ENCODE results near the gene SRP14. TPM values are rescaled to one million over a fixed set of nuclear protein-coding genes. Genes with fewer than 3 reads are reported as not detected.

The SRP14 gene
- total RNA-seq, 1 experiment from 2014 or later: 168 TPM

DNA sequence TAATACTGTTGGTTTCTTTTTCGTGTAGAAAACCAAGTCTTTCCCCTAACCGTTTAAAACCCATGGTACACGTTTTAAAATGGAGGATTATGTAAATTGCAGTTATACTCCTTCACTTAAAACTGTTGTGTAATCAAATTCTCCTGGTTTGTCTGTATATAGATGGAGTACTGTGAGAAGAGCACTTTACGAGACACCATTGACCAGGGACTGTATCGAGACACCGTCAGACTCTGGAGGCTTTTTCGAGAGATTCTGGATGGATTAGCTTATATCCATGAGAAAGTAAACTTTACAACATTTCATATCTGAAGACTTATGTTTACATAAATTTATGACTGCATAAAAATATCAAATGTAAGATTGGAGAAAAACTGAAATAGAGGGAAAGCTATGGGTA lies 51.2 kb downstream of the SRP14 start:
- no peak overlapping the region for H3K4me3 ChIP-seq (replicated peaks in 1 of 2; ENCODE audit: low read depth in 1 of 2, low read length in 2 of 2)
- H3K4me2 ChIP-seq (ENCODE audit: low read length): no peak overlapping the region
- no TSS peak for BruUV-seq (replicated peaks)
- H3K79me2 ChIP-seq (ENCODE audit: insufficient read depth, low read length): no peaks in the 10 kb centered on the region
- no peaks in the 10 kb centered on the region for H3K9me2 ChIP-seq (ENCODE audit: insufficient read depth)
- TF ChIP-seq YY1 (IDR thresholded peaks at IDR 0.05; ENCODE audit: extremely low read depth, insufficient replicate concordance, low read depth, low read length) (no peak), SRF (IDR thresholded peaks at IDR 0.05; ENCODE audit: low read depth) (no peak), ZFX (IDR thresholded peaks at IDR 0.05) (no peak), CEBPB (IDR thresholded peaks at IDR 0.05; ENCODE audit: low read depth) (no peak), TCF7L2 (IDR thresholded peaks at IDR 0.05; ENCODE audit: borderline replicate concordance, extremely low read depth, insufficient read depth, insufficient read length) (no peak), CBX3 (IDR thresholded peaks at IDR 0.05; ENCODE audit: low read depth) (no peak), POLR2A (IDR thresholded peaks at IDR 0.05; ENCODE audit: borderline replicate concordance, extremely low read depth, insufficient read depth, insufficient read length) (no peak), EZH2phosphoT487 (IDR thresholded peaks at IDR 0.05; ENCODE audit: borderline replicate concordance) (no peak), JUND (IDR thresholded peaks at IDR 0.05) (no peak), SP1 (IDR thresholded peaks at IDR 0.05; ENCODE audit: low read depth) (no peak)
- TF ChIP-seq, protein P1, sequence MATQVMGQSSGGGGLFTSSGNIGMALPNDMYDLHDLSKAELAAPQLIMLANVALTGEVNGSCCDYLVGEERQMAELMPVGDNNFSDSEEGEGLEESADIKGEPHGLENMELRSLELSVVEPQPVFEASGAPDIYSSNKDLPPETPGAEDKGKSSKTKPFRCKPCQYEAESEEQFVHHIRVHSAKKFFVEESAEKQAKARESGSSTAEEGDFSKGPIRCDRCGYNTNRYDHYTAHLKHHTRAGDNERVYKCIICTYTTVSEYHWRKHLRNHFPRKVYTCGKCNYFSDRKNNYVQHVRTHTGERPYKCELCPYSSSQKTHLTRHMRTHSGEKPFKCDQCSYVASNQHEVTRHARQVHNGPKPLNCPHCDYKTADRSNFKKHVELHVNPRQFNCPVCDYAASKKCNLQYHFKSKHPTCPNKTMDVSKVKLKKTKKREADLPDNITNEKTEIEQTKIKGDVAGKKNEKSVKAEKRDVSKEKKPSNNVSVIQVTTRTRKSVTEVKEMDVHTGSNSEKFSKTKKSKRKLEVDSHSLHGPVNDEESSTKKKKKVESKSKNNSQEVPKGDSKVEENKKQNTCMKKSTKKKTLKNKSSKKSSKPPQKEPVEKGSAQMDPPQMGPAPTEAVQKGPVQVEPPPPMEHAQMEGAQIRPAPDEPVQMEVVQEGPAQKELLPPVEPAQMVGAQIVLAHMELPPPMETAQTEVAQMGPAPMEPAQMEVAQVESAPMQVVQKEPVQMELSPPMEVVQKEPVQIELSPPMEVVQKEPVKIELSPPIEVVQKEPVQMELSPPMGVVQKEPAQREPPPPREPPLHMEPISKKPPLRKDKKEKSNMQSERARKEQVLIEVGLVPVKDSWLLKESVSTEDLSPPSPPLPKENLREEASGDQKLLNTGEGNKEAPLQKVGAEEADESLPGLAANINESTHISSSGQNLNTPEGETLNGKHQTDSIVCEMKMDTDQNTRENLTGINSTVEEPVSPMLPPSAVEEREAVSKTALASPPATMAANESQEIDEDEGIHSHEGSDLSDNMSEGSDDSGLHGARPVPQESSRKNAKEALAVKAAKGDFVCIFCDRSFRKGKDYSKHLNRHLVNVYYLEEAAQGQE (IDR thresholded peaks at IDR 0.05; ENCODE audit: low read depth): no peak
- TF ChIP-seq, protein P2, sequence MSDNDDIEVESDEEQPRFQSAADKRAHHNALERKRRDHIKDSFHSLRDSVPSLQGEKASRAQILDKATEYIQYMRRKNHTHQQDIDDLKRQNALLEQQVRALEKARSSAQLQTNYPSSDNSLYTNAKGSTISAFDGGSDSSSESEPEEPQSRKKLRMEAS (IDR thresholded peaks at IDR 0.05): no peak
- TF ChIP-seq, protein P3, sequence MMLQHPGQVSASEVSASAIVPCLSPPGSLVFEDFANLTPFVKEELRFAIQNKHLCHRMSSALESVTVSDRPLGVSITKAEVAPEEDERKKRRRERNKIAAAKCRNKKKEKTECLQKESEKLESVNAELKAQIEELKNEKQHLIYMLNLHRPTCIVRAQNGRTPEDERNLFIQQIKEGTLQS (IDR thresholded peaks at IDR 0.05): no peak
- TF ChIP-seq, protein P4, sequence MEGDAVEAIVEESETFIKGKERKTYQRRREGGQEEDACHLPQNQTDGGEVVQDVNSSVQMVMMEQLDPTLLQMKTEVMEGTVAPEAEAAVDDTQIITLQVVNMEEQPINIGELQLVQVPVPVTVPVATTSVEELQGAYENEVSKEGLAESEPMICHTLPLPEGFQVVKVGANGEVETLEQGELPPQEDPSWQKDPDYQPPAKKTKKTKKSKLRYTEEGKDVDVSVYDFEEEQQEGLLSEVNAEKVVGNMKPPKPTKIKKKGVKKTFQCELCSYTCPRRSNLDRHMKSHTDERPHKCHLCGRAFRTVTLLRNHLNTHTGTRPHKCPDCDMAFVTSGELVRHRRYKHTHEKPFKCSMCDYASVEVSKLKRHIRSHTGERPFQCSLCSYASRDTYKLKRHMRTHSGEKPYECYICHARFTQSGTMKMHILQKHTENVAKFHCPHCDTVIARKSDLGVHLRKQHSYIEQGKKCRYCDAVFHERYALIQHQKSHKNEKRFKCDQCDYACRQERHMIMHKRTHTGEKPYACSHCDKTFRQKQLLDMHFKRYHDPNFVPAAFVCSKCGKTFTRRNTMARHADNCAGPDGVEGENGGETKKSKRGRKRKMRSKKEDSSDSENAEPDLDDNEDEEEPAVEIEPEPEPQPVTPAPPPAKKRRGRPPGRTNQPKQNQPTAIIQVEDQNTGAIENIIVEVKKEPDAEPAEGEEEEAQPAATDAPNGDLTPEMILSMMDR (IDR thresholded peaks at IDR 0.05 in 2 of 3, conservative IDR thresholded peaks at IDR 0.05 in 1 of 3; ENCODE audit: borderline replicate concordance in 1 of 3, insufficient read depth in 1 of 3, low read depth in 2 of 3, low read length in 2 of 3): no peak
- TF ChIP-seq, protein P5, sequence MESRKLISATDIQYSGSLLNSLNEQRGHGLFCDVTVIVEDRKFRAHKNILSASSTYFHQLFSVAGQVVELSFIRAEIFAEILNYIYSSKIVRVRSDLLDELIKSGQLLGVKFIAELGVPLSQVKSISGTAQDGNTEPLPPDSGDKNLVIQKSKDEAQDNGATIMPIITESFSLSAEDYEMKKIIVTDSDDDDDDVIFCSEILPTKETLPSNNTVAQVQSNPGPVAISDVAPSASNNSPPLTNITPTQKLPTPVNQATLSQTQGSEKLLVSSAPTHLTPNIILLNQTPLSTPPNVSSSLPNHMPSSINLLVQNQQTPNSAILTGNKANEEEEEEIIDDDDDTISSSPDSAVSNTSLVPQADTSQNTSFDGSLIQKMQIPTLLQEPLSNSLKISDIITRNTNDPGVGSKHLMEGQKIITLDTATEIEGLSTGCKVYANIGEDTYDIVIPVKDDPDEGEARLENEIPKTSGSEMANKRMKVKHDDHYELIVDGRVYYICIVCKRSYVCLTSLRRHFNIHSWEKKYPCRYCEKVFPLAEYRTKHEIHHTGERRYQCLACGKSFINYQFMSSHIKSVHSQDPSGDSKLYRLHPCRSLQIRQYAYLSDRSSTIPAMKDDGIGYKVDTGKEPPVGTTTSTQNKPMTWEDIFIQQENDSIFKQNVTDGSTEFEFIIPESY (IDR thresholded peaks at IDR 0.05; ENCODE audit: extremely low read depth, insufficient replicate concordance, low read length): no peak
- peaks cover 26% of the 10 kb centered on the region in 2 experiments for H3K36me3 ChIP-seq (ENCODE audit: control insufficient read depth in 1 of 2, insufficient read depth in 2 of 2, low read length in 2 of 2)
- H3K27me3 ChIP-seq (ENCODE audit: insufficient read depth, low read length): no peaks in the 10 kb centered on the region
- H3K4me1 ChIP-seq (ENCODE audit: control insufficient read depth in 1 of 2, insufficient read depth in 2 of 2, low read length in 2 of 2): no peaks in the 10 kb centered on the region
- H2AFZ ChIP-seq (ENCODE audit: low read depth, low read length, poor library complexity, severe bottlenecking): no peak overlapping the region
- no peaks in the 10 kb centered on the region for H3K9me3 ChIP-seq (ENCODE audit: control insufficient read depth in 1 of 2, insufficient read depth in 1 of 2, low read depth in 1 of 2, low read length in 2 of 2)
- ATAC-seq (no peak), DNase-seq (ENCODE audit: low read depth, low spot score) (no peak)
- ChIA-PET POLR2A (no interaction called here), RAD21 (ENCODE audit: low non-redundant PET in 1 of 2, low total read pairs in 2 of 2, uncharacterized antibody in 2 of 2, unreplicated experiment in 2 of 2) (no interaction called here), CTCF (no interaction called here)
- no peaks in the 10 kb centered on the region for H4K20me1 ChIP-seq (ENCODE audit: insufficient read depth)
- intact Hi-C loops (cut with micrococcal nuclease): no loop called here
- H3K27ac ChIP-seq (ENCODE audit: low read depth, low read length): no peak overlapping the region
- no peak overlapping the region for H3K9ac ChIP-seq (ENCODE audit: low read length)
